GM23248 (cell line): ENCODE measurements around the gene ST6GALNAC4. TPM values are rescaled to one million over a fixed set of nuclear protein-coding genes. Genes with fewer than 3 reads are reported as not detected.
"Not testable (repeated sequence)": the region's sequence is repeated elsewhere in the genome, so short reads cannot be mapped to it uniquely, and the experiment has no call there.

ENCODE experiments used
- DNase-seq: peaks from one replicate; pipeline ENCODE4 v3.0.0-alpha.2; 2015
- H2AFZ ChIP-seq: fragments of 200-600 bp; sonication (generic); 2 replicates; pipeline ENCODE4 v1.6.1; 2016; ENCODE audit warnings: antibody characterized with exemption
- H3F3A ChIP-seq: fragments of 200-600 bp; sonication (generic); 2 replicates; pipeline ENCODE4 v1.6.1; 2016; ENCODE audit warnings: mild to moderate bottlenecking, antibody characterized with exemption, mixed run types; ENCODE audit not compliant: insufficient read depth
- H3K27ac ChIP-seq: fragments of 200-600 bp; sonication (generic); 2 replicates; pipeline ENCODE4 v1.5.1; 2016; ENCODE audit warnings: mild to moderate bottlenecking
- H3K27me3 ChIP-seq: fragments of 200-600 bp; sonication (generic); replicated peaks from 2 replicates; pipeline ENCODE4 v1.6.1; 2016; ENCODE audit warnings: mild to moderate bottlenecking; ENCODE audit not compliant: insufficient read depth
- H3K36me3 ChIP-seq: fragments of 200-600 bp; sonication (generic); 2 replicates; pipeline ENCODE4 v1.6.1; 2016; ENCODE audit warnings: low read depth, mild to moderate bottlenecking
- H3K4me1 ChIP-seq: fragments of 200-600 bp; sonication (generic); 2 replicates; pipeline ENCODE4 v1.6.1; 2016; ENCODE audit warnings: mild to moderate bottlenecking; ENCODE audit not compliant: insufficient read depth
- H3K4me2 ChIP-seq: fragments of 200-600 bp; sonication (generic); one replicate; pipeline ENCODE4 v1.6.1; 2016; ENCODE audit warnings: mild to moderate bottlenecking; ENCODE audit not compliant: unreplicated experiment
- H3K4me3 ChIP-seq: fragments of 200-600 bp; sonication (generic); 2 replicates; pipeline ENCODE4 v1.5.1; 2016; ENCODE audit warnings: mild to moderate bottlenecking
- H3K79me2 ChIP-seq: fragments of 200-600 bp; sonication (generic); 2 replicates; pipeline ENCODE4 v1.6.1; 2016; ENCODE audit warnings: mild to moderate bottlenecking; ENCODE audit not compliant: insufficient read depth
- H3K9ac ChIP-seq: fragments of 200-600 bp; sonication (generic); 2 replicates; pipeline ENCODE4 v1.6.1; 2016; ENCODE audit warnings: mild to moderate bottlenecking
- H3K9me2 ChIP-seq: fragments of 200-600 bp; sonication (generic); 2 replicates; pipeline ENCODE4 v1.6.1; 2016; ENCODE audit warnings: mixed run types, mild to moderate bottlenecking, moderate library complexity; ENCODE audit not compliant: insufficient read depth
- H3K9me3 ChIP-seq: fragments of 200-600 bp; sonication (generic); one replicate; pipeline ENCODE4 v1.6.1; 2017; ENCODE audit warnings: low read depth
- H4K20me1 ChIP-seq: fragments of 200-600 bp; sonication (generic); 2 replicates; pipeline ENCODE4 v1.6.0; 2016; ENCODE audit not compliant: insufficient read depth
- EZH2 ChIP-seq: fragments of 200-600 bp; sonication (generic); IDR thresholded peaks from 2 replicates; pipeline ENCODE4 v1.6.1; 2018; ENCODE audit warnings: antibody characterized with exemption, mild to moderate bottlenecking; ENCODE audit not compliant: insufficient read depth, poor library complexity, severe bottlenecking
- EZH2phosphoT487 ChIP-seq: fragments of 200-600 bp; sonication (generic); IDR thresholded peaks from 2 replicates; pipeline ENCODE4 v1.6.1; 2018; ENCODE audit warnings: antibody characterized with exemption, moderate library complexity, mild to moderate bottlenecking, low read depth; ENCODE audit not compliant: insufficient read depth
- WGBS, 2 experiments: methylation state at CpG; one replicate each; pipeline ENCODE4 v1.1.6; 2015 to 2017; ENCODE audit warnings: low lambda C conversion rate in 2 of 2, low coverage in 1 of 2; ENCODE audit errors: missing lambda C conversion rate in 2 of 2; 5-methylcytosine and 5-hydroxymethylcytosine counted together
- in situ Hi-C: fragments of 300-500 bp; cut with MboI; formaldehyde crosslinking; loops from 2 replicates; pipeline ENCODE4 v1.15.0; 2020
- polyA plus RNA-seq: library from polyadenylated mRNA; unstranded; fragments of >200 nt; fragmentation: Nextera tagmentation; extraction: Ambion mirVana; gene quantifications from 2 replicates; pipeline ENCODE4 v1.2.1, GENCODE V29; 2016
- total RNA-seq: library from RNA; depleted of rRNA; stranded (reverse); fragments of >200 nt; shearing (Covaris generic); gene quantifications from 2 replicates; pipeline ENCODE4 v1.2.3, GENCODE V29; 2014

Gene ST6GALNAC4
- total and polyA plus RNA-seq, 2 experiments from 2014 or later, result 33.7 to 61.0 TPM

GRCh38 chr9:127871531-127871930 lies 45.3 kb downstream of the ST6GALNAC4 start:
- H4K20me1 ChIP-seq, result no peaks in the 10 kb centered on the region
- no peaks in the 10 kb centered on the region for H3K27me3 ChIP-seq
- peaks cover 26% of the 10 kb centered on the region for H3K4me1 ChIP-seq
- H3K9ac ChIP-seq, result no peak overlapping the region
- H3K9me2 ChIP-seq, result no peaks in the 10 kb centered on the region
- no peak overlapping the region for H3K4me3 ChIP-seq
- 81% methylated on average over 9 of the region's 9 CpGs for WGBS, 2 experiments
- no peaks in the 10 kb centered on the region for H3K9me3 ChIP-seq
- H2AFZ ChIP-seq, result no peak overlapping the region
- TF ChIP-seq EZH2 (no peak), EZH2phosphoT487 (no peak)
- no peak overlapping the region for H3K27ac ChIP-seq
- H3F3A ChIP-seq, result no peaks in the 10 kb centered on the region
- H3K4me2 ChIP-seq, result no peak overlapping the region
- H3K79me2 ChIP-seq, result peaks cover 8% of the 10 kb centered on the region; the same call in 1 of the 2 replicates
- DNase-seq, result no peak
- no peaks in the 10 kb centered on the region for H3K36me3 ChIP-seq
- in situ Hi-C loops, result no loop called here

- no peak for DNase-seq
- H3K4me3 ChIP-seq, result no peak overlapping the region
- no peaks in the 10 kb centered on the region for H4K20me1 ChIP-seq
- H2AFZ ChIP-seq, result no peak overlapping the region
- H3K79me2 ChIP-seq, result peaks cover 3% of the 10 kb centered on the region; the same call in 1 of the 2 replicates
- peaks cover 21% of the 10 kb centered on the region for H3K4me1 ChIP-seq
- H3K36me3 ChIP-seq, result no peaks in the 10 kb centered on the region
- no peak overlapping the region for H3K9ac ChIP-seq
- WGBS, 2 experiments, result 85 to 88% methylated on average over 12 of the region's 12 CpGs
- H3K9me2 ChIP-seq, result no peaks in the 10 kb centered on the region
- H3K27ac ChIP-seq, result no peak overlapping the region
- no peak overlapping the region for H3K4me2 ChIP-seq
- H3K9me3 ChIP-seq, result no peaks in the 10 kb centered on the region
- no peaks in the 10 kb centered on the region for H3K27me3 ChIP-seq
- in situ Hi-C loops, result no loop called here
- TF ChIP-seq EZH2, result no peak
- no peak for TF ChIP-seq EZH2phosphoT487
- H3F3A ChIP-seq, result no peaks in the 10 kb centered on the region
Observed at GRCh38 chr9:127870887-127871286, 46.0 kb downstream of the ST6GALNAC4 start.

DNA sequence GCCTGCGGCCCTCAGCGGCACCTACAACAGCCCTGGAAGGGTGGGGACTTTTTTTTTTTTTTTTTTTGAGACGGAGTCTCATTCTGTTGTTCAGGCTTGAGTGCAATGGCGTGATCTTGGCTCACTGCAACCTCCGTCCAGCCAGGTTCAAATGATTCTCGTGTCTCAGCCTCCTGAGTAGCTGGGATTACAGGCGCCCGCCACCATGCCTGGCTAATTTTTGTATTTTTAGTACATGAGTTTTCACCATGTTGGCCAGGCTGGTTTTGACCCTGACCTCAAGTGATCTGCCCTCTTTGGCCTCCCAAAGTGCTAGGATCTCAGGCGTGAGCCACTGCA lies 46.7 kb downstream of the ST6GALNAC4 start:
- in situ Hi-C loops, H3K4me3 ChIP-seq, H3F3A ChIP-seq, H3K27ac ChIP-seq, H3K9ac ChIP-seq, H3K9me2 ChIP-seq, H3K27me3 ChIP-seq, H4K20me1 ChIP-seq, H3K36me3 ChIP-seq, DNase-seq, H3K9me3 ChIP-seq, H2AFZ ChIP-seq, H3K79me2 ChIP-seq, H3K4me2 ChIP-seq: not testable (repeated sequence)
- H3K4me1 ChIP-seq, result peaks cover 14% of the 10 kb centered on the region
- 66 to 69% methylated on average over 9 of the region's 9 CpGs for WGBS, 2 experiments

GRCh38 chr9:127869310-127870152 lies 47.3 kb downstream of the ST6GALNAC4 start:
- Histone ChIP-seq H3K4me2 (no peak overlapping the region), H3K9me3 (no peaks in the 10 kb centered on the region), H3K36me3 (no peaks in the 10 kb centered on the region), H3K4me3 (no peak overlapping the region), H3K9me2 (no peaks in the 10 kb centered on the region), H3F3A (no peaks in the 10 kb centered on the region), H3K4me1 (peaks cover 8% of the 10 kb centered on the region), H3K27me3 (no peaks in the 10 kb centered on the region), H3K9ac (no peak overlapping the region), H3K27ac (no peak overlapping the region), H4K20me1 (no peaks in the 10 kb centered on the region), H3K79me2 (no peaks in the 10 kb centered on the region), H2AFZ (no peak overlapping the region)
- TF ChIP-seq EZH2phosphoT487, result no peak
- TF ChIP-seq EZH2, result no peak
- DNase-seq, result peak; percentile 90
- 54 to 66% methylated on average over 14 to 17 of the region's 18 CpGs for WGBS, 2 experiments
- in situ Hi-C loops, result no loop called here
